HCT116 (cell line): ENCODE results near the gene GAK.

Experiments
- CEBPB ChIP-seq: IDR thresholded peaks from 2 replicates; pipeline ENCODE4 v1.6.1; 2012; ENCODE audit warnings: low read depth
- CTCF ChIP-seq, 3 experiments: fragments of 200-600 bp in 1 of 3; sonication (generic) in 1 of 3; IDR thresholded peaks in 2 of 3; conservative IDR thresholded peaks in 1 of 3; 2 replicates each; pipeline ENCODE4 v1.5.1; 2012 to 2017; ENCODE audit warnings: low read depth in 2 of 3, low read length in 2 of 3, antibody characterized with exemption in 1 of 3, borderline replicate concordance in 1 of 3, control low read depth in 1 of 3, mild to moderate bottlenecking in 1 of 3, mixed read lengths in 1 of 3, mixed run types in 1 of 3, moderate library complexity in 1 of 3; ENCODE audit not compliant: insufficient read depth in 1 of 3
- EGR1 ChIP-seq: IDR thresholded peaks from 2 replicates; pipeline ENCODE4 v1.6.1; 2012; ENCODE audit warnings: low read depth
- ELF1 ChIP-seq: IDR thresholded peaks from 2 replicates; pipeline ENCODE4 v1.6.1; 2012; ENCODE audit warnings: low read depth, borderline replicate concordance
- EZH2 ChIP-seq: fragments of 200-600 bp; sonication (generic); IDR thresholded peaks from 2 replicates; pipeline ENCODE4 v1.6.1; 2017; ENCODE audit warnings: antibody characterized with exemption, mixed run types
- FOSL1 ChIP-seq: IDR thresholded peaks from 2 replicates; pipeline ENCODE4 v1.6.1; 2012; ENCODE audit warnings: low read depth
- JUND ChIP-seq: IDR thresholded peaks from 2 replicates; pipeline ENCODE4 v1.6.1; 2012
- MAX ChIP-seq: IDR thresholded peaks from 2 replicates; pipeline ENCODE4 v1.6.1; 2012
- POLR2A ChIP-seq: IDR thresholded peaks from 2 replicates; pipeline ENCODE4 v1.7.0; 2011; ENCODE audit warnings: borderline replicate concordance; ENCODE audit not compliant: insufficient read depth, insufficient read length; ENCODE audit errors: extremely low read depth
- POLR2AphosphoS5 ChIP-seq: IDR thresholded peaks from 2 replicates; pipeline ENCODE4 v1.6.1; 2011; ENCODE audit warnings: mild to moderate bottlenecking, low read depth, low read length, moderate library complexity
- REST ChIP-seq: IDR thresholded peaks from 2 replicates; pipeline ENCODE4 v1.6.1; 2012; ENCODE audit warnings: low read depth
- YY1 ChIP-seq: IDR thresholded peaks from 2 replicates; pipeline ENCODE4 v1.6.1; 2011; ENCODE audit warnings: low read length, low read depth, moderate library complexity, mild to moderate bottlenecking; ENCODE audit not compliant: insufficient replicate concordance; ENCODE audit errors: extremely low read depth
- ZFX ChIP-seq: fragments of 450-650 bp; IDR thresholded peaks from 2 replicates; pipeline ENCODE4 v1.6.1; 2017

DNA sequence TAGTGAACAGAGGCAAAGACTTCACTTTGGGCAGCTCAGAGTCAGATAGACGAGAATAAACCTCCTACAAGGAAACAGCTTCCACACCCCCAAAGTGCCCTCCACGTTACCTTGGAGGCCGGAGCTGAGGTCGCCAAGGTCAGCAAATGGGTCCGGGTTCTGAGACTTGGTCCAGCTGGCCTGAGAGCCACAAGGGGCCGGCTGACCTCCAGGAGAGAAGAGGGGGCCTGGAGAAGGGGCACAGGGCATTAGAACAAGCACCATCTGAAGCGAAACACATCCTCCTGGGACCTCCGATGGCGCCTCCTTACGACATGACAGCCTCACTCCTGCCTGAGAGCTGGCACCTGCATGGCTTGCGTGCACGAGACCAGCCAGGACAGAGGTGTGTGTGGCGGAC is 72.6 kb downstream of the GAK start:
- TF ChIP-seq EZH2: no peak
- TF ChIP-seq CEBPB: no peak
- no peak for TF ChIP-seq POLR2A
- no peak for TF ChIP-seq CTCF (IDR thresholded peaks at IDR 0.05 in 2 of 3, conservative IDR thresholded peaks at IDR 0.05 in 1 of 3; ENCODE audit: borderline replicate concordance in 1 of 3, insufficient read depth in 1 of 3, low read depth in 2 of 3, low read length in 2 of 3)
- TF ChIP-seq FOSL1: no peak
- TF ChIP-seq ELF1: no peak
- TF ChIP-seq REST: no peak
- no peak for TF ChIP-seq YY1
- no peak for TF ChIP-seq ZFX
- no peak for TF ChIP-seq MAX
- no peak for TF ChIP-seq JUND
- no peak for TF ChIP-seq EGR1
- no peak for TF ChIP-seq POLR2AphosphoS5
